Nephron progenitor cell (in vitro differentiated cells): ENCODE results near the gene SORL1.
"Not testable (repeated sequence)": the region's sequence is repeated elsewhere in the genome, so short reads cannot be mapped to it uniquely, and the experiment has no call there.

ENCODE experiments used
- DNase-seq: peaks from one replicate; pipeline ENCODE4 v3.0.0; 2021
- H3K27ac Mint-ChIP-seq: 2 replicates; pipeline ENCODE4 v1.8.0; 2021; ENCODE audit warnings: mild to moderate bottlenecking, moderate library complexity, mixed read lengths
- H3K27me3 Mint-ChIP-seq: 2 replicates; pipeline ENCODE4 v1.8.0; 2021; ENCODE audit warnings: mild to moderate bottlenecking, low read depth, mixed read lengths; ENCODE audit not compliant: poor library complexity
- H3K36me3 Mint-ChIP-seq: 2 replicates; pipeline ENCODE4 v1.8.0; 2021; ENCODE audit warnings: low read depth, mixed read lengths
- H3K4me1 Mint-ChIP-seq: 2 replicates; pipeline ENCODE4 v1.8.0; 2021; ENCODE audit warnings: mixed read lengths
- H3K4me3 Mint-ChIP-seq: 2 replicates; pipeline ENCODE4 v1.8.0; 2021; ENCODE audit warnings: mild to moderate bottlenecking, moderate library complexity, mixed read lengths
- H3K9me3 Mint-ChIP-seq: 2 replicates; pipeline ENCODE4 v1.8.0; 2021; ENCODE audit warnings: mild to moderate bottlenecking, moderate library complexity, mixed read lengths
- CTCF ChIP-seq: fragments of 200-600 bp; sonication (generic); IDR thresholded peaks from 2 replicates; pipeline ENCODE4 v1.5.0; 2021; ENCODE audit warnings: antibody characterized with exemption

SORL1 gene

DNA sequence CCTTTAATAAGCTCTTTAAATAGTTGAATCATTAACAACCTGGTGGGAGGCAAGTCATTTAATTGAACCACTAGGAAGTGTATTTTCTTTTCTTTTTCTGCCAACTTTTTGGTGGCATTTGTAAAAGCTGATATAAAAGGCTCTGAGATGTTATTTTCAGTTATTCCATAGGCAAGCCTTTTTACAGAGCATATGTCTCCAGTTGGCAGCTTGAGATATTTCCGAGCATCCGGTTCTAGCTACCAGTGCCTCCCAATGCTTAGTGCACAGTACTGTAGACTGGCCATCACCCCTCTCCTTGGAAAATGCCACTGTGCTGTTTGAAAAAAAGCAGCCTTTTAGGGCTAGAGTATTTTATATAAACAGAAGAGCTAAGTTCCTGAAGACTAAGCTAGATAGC, 179.3 kb downstream of the SORL1 start:
- no peak for TF ChIP-seq CTCF
- no peaks in the 10 kb centered on the region for H3K4me1 Mint-ChIP-seq
- H3K4me3 Mint-ChIP-seq: no peak overlapping the region
- H3K9me3 Mint-ChIP-seq: no peaks in the 10 kb centered on the region
- H3K27ac Mint-ChIP-seq: no peak overlapping the region
- no peak for DNase-seq
- peaks cover 6% of the 10 kb centered on the region for H3K27me3 Mint-ChIP-seq
- peaks cover 55% of the 10 kb centered on the region for H3K36me3 Mint-ChIP-seq

DNA sequence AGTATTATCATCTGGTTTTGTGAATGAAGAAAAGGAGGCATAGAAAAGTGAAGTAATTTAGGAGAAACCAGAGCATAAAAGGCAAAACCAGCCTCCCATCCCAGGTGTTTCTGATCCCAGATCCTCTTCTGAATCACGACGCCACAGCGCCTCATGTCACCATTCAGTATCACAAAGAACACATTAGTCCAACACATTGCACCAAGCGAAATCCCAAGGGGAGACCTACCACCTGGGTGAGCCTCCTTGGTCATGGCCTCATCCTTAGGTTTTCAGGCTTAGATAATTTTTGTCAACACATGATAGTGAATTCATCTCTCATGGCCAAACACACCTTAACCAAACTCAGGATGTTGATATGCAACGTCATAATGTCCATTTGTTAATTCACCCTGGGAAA, 182.2 kb downstream of the SORL1 start:
- no peaks in the 10 kb centered on the region for H3K9me3 Mint-ChIP-seq
- no peak overlapping the region for H3K4me3 Mint-ChIP-seq
- no peaks in the 10 kb centered on the region for H3K4me1 Mint-ChIP-seq
- peaks cover 27% of the 10 kb centered on the region for H3K36me3 Mint-ChIP-seq
- H3K27me3 Mint-ChIP-seq: peaks cover 6% of the 10 kb centered on the region
- DNase-seq: no peak
- no peak overlapping the region for H3K27ac Mint-ChIP-seq
- TF ChIP-seq CTCF: no peak

- peaks cover 21% of the 10 kb centered on the region for H3K36me3 Mint-ChIP-seq
- no peaks in the 10 kb centered on the region for H3K4me1 Mint-ChIP-seq
- peaks cover 6% of the 10 kb centered on the region for H3K27me3 Mint-ChIP-seq
- H3K9me3 Mint-ChIP-seq: no peaks in the 10 kb centered on the region
- no peak for TF ChIP-seq CTCF
- H3K4me3 Mint-ChIP-seq: no peak overlapping the region
- H3K27ac Mint-ChIP-seq: no peak overlapping the region
- no peak for DNase-seq
These were observed 182.8 kb downstream of the SORL1 start for GRCh38 chr11:121634889-121635288.

GRCh38 chr11:121636081-121636799, 184.1 kb downstream of the SORL1 start:
- Mint-ChIP-seq H3K4me1 (no peaks in the 10 kb centered on the region), H3K27me3 (peaks cover 6% of the 10 kb centered on the region), H3K9me3 (no peaks in the 10 kb centered on the region), H3K36me3 (peaks cover 11% of the 10 kb centered on the region), H3K27ac (no peak overlapping the region), H3K4me3 (no peak overlapping the region)
- no peak for DNase-seq
- no peak for TF ChIP-seq CTCF

GRCh38 chr11:121636800-121637176, 184.7 kb downstream of the SORL1 start:
- Mint-ChIP-seq H3K36me3 (peaks cover 11% of the 10 kb centered on the region), H3K27ac (no peak overlapping the region), H3K4me1 (no peaks in the 10 kb centered on the region), H3K27me3 (peaks cover 7% of the 10 kb centered on the region), H3K4me3 (no peak overlapping the region), H3K9me3 (no peaks in the 10 kb centered on the region)
- DNase-seq: no peak
- TF ChIP-seq CTCF: no peak

DNA sequence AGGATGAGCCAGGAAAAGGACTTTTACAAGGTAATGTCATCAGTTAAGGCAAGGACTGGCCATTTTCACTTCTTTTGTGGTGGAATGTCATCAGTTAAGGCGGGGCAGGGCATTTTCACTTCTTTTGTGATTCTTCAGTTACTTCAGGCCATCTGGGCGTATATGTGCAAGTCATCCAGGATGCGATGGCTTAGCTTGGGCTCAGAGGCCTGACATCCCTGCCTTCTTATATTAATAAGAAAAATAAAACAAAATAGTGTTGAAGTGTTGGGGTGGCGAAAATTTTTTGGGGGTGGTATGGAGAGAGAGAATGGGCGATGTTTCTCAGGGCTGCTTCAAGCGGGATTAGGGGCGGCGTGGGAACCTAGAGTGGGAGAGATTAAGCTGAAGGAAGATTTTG, 185.5 kb downstream of the SORL1 start:
- H3K36me3 Mint-ChIP-seq, H3K9me3 Mint-ChIP-seq, H3K4me3 Mint-ChIP-seq, H3K27ac Mint-ChIP-seq, H3K4me1 Mint-ChIP-seq, DNase-seq: not testable (repeated sequence)
- peaks cover 10% of the 10 kb centered on the region for H3K27me3 Mint-ChIP-seq
